HFF-Myc (cell line): ENCODE results near the gene MYBPC3.

ENCODE experiments used
- DNase-seq: peaks from one replicate; pipeline ENCODE4 v3.0.0-alpha.2; 2011; ENCODE audit warnings: low read depth; ENCODE audit errors: extremely low read depth
- H3K4me3 ChIP-seq: replicated peaks from 2 replicates; pipeline ENCODE4 v1.5.1; 2011; ENCODE audit warnings: low read depth, mild to moderate bottlenecking, control low read depth, low read length
- TF ChIP-seq, protein P1 (sequence below): IDR thresholded peaks from 2 replicates; pipeline ENCODE4 v1.5.1; 2012; ENCODE audit warnings: mild to moderate bottlenecking, low read depth, low read length, control low read depth; ENCODE audit errors: missing control alignments

Gene MYBPC3

GRCh38 chr11:47348131-47348802, 4.2 kb downstream of the MYBPC3 start:
- H3K4me3 ChIP-seq: no peak overlapping the region
- TF ChIP-seq, protein P1, sequence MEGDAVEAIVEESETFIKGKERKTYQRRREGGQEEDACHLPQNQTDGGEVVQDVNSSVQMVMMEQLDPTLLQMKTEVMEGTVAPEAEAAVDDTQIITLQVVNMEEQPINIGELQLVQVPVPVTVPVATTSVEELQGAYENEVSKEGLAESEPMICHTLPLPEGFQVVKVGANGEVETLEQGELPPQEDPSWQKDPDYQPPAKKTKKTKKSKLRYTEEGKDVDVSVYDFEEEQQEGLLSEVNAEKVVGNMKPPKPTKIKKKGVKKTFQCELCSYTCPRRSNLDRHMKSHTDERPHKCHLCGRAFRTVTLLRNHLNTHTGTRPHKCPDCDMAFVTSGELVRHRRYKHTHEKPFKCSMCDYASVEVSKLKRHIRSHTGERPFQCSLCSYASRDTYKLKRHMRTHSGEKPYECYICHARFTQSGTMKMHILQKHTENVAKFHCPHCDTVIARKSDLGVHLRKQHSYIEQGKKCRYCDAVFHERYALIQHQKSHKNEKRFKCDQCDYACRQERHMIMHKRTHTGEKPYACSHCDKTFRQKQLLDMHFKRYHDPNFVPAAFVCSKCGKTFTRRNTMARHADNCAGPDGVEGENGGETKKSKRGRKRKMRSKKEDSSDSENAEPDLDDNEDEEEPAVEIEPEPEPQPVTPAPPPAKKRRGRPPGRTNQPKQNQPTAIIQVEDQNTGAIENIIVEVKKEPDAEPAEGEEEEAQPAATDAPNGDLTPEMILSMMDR: no peak
- DNase-seq: no peak

DNA sequence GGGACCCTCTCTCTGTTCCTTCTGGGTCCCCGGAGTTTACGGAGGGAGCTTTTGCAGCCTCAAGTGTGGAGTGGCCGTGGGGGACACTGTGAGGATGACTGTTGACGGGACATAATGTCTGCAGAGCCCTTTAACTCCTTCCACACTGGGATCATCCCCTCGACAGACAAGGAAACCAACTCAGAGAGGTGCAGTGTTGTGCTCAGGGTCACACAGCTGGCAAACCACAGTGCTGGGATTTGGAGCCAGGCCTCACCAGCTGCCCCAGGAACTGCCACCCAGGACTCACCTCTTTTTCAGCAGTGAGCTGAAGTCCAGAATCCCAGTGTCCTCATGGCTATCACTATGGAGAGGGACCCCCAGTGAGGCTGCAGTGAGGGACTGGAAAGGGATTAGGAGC, 5.4 kb downstream of the MYBPC3 start:
- no peak overlapping the region for H3K4me3 ChIP-seq

DNA sequence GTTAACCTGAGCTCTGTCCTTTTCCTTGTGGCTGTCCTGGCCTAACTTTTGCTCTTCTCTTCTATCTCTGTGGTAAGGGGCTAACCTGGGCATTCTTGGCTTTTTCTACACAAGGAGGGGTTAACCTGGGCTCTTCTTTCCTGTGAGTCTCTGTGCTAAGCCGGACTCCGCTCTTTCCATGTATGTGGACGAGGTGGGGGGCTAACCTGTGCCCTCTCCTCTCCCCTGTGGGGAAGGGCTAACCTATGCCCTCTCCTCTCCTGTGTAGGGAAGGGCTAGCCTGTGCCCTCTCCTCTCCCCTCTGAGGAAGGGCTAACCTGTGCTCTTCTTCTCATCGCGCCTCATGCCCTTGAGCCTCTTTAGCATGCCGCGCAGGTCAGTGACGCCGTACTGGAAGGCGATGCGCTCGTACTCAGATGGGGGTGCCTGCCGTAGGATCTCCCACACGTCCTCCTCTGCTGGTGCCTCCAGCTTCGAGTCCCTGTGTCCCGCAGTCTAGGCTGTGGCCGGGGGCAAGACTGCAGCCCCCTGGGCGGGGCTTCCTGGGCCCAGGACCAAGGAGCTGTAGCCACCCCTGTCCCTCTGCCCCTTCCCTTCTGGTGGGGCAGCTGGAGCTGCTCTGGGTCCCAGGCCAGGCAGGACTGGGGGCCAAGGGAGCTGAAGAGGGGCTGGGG, 6.5 kb downstream of the MYBPC3 start:
- H3K4me3 ChIP-seq: no peak overlapping the region
- DNase-seq: no peak
- TF ChIP-seq, protein P1: no peak

More for the DNA sequence above, 5.4 kb downstream of the MYBPC3 start:
- TF ChIP-seq, protein P1: no peak
- DNase-seq: no peak

GRCh38 chr11:47342854-47343253, 9.6 kb downstream of the MYBPC3 start:
- TF ChIP-seq, protein P1: no peak
- no peak overlapping the region for H3K4me3 ChIP-seq
- DNase-seq: no peak

DNA sequence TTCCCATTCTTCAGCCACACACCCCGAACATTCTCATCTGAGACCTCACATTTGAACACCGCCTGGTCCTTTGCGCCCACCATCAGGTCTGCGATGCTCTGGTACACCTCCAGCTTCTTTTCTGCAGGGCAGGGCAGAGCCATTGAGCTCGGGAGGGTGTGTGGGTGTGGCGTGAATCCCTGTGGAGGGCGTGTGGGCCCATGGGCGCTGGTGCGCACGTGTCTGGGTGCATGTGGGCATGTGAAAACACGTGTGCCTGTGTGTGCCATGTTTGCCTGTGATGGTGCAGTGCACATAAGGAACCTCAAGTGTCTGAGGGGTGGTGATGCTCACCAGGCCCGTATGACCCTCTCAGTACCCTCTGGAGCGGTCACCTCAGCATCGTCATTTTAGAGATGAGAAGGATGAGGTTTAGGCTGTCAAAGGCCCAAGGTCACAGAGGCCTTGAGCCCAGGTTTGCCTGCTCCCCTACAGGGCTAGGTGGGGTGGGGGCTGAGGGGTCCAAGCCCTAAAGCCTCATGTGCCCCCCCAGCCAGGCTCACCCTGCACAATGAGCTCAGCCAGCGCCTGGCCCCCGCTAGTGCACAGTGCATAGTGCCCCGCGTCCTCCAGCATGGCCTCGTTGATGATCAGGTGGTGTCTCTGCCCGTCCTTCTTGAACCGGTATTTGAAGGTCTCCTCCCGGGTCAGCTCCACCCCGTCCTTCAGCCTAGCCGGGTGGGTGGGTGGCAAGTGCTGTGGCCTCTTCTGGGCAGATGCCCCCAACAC, 10.3 kb downstream of the MYBPC3 start:
- TF ChIP-seq, protein P1: no peak
- no peak for DNase-seq
- H3K4me3 ChIP-seq: no peak overlapping the region

DNA sequence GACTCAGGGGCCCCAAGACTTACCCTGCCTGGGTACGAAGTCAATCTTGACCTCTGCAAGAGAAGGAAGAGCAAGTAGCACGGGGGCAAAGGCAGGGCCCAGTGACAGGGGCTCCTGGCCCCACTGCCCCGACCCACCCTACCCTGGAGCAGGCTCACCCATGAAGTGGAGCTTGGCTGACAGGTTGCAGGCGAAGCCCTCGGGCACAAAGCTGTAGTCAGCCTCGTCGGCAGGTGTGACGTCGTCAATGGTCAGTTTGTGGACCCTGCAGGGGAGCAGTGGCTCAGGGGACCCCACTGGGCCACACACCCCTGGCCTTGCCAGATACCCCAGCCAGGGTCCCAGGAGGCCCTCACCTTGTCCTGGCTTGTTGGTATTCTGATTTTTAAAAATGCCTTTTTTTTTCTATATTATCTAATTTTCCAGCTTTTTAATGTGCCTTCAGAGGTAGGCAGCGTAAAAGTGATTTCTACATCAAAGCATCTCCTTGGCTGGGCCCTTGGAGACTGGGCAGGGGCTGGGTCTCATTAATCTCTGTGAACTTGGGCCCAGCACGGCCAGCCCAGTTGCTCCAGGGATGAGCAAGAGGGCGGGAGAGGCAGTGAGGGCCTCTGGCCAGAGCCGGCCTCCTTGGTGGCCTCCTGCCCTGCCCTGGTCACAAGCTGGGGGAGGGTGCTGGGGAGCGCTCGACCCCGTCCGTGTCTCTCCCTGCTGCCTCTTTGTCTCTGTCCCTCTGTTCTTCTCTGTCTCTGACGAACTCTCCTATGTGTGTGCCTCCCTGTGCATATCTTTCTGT, 11.3 kb downstream of the MYBPC3 start:
- DNase-seq: no peak
- TF ChIP-seq, protein P1: no peak
- H3K4me3 ChIP-seq: no peak overlapping the region
